D721Med (cell line): ENCODE results near the gene TFPT.

ENCODE experiments used
- DNase-seq: peaks from one replicate; pipeline ENCODE4 v3.0.0; 2011; ENCODE audit warnings: low spot score; ENCODE audit not compliant: insufficient read length
- FAIRE-seq: peaks from 2 replicates; lab custom pipeline; 2011; peaks lifted over from hg19 to GRCh38; lab: Jason Lieb, UNC
- TF ChIP-seq, protein P1 (sequence below): IDR thresholded peaks from 2 replicates; pipeline ENCODE4 v1.5.1; 2012; ENCODE audit warnings: mild to moderate bottlenecking, control low read depth; ENCODE audit not compliant: insufficient read depth; ENCODE audit errors: missing control alignments

Gene TFPT

GRCh38 chr19:54069470-54069869 is 46.0 kb downstream of the TFPT start:
- DNase-seq (no peak), FAIRE-seq (no peak)
- TF ChIP-seq, protein P1, sequence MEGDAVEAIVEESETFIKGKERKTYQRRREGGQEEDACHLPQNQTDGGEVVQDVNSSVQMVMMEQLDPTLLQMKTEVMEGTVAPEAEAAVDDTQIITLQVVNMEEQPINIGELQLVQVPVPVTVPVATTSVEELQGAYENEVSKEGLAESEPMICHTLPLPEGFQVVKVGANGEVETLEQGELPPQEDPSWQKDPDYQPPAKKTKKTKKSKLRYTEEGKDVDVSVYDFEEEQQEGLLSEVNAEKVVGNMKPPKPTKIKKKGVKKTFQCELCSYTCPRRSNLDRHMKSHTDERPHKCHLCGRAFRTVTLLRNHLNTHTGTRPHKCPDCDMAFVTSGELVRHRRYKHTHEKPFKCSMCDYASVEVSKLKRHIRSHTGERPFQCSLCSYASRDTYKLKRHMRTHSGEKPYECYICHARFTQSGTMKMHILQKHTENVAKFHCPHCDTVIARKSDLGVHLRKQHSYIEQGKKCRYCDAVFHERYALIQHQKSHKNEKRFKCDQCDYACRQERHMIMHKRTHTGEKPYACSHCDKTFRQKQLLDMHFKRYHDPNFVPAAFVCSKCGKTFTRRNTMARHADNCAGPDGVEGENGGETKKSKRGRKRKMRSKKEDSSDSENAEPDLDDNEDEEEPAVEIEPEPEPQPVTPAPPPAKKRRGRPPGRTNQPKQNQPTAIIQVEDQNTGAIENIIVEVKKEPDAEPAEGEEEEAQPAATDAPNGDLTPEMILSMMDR, result no peak

DNA sequence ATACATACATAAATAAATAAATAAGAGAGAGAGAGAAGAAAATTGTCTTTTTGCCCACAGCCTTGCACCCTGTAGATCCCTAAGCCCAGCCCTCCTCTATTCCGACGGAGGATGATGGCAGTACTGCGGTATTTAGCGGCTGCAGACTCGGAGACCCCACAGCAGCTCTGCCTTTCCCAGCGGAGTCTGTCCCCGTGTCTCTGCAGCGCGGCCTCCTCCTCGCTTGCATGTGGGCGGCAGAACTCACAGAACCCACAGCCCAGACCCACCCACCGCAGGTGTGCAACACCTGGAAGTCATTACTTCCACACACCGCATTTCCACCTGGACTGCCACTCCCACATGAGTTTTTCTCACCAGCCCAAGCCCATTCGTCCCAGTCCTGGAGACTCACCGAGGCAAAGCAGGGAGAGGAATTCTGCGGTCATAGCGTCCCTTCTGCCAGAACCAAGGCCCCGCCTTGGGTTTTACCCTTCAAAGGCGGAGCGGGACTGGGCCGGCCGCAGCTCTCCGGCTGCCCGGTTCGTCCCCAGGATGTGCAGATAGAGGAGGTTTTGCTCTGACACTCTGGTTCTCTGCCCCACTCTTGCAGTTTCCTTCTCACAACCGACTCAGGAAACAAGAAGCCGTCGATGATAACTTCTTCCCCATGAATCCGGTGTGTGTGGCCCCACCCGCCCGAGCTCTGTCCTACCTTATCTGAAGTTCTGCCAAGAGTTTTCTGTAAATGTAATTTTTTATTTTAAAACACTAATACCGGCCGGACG is 51.9 kb downstream of the TFPT start, which contains the start of gene VSTM1:
Gene VSTM1, minus strand, starts transcription at position 548 of the 767 bp plus-strand sequence. Its CDS starts 120 bp downstream, at position 428.
- TF ChIP-seq, protein P1, result no peak
- FAIRE-seq, result no peak
- DNase-seq, result no peak

GRCh38 chr19:54062643-54063042 is 52.8 kb downstream of the TFPT start:
- DNase-seq (no peak), FAIRE-seq (no peak)
- TF ChIP-seq, protein P1, result no peak
